GM21529 (cell line): Measurements from ENCODE around the gene GINS2.

Experiments
- ATAC-seq: cut with Tn5 transposase; IDR thresholded peaks from one replicate; pipeline ENCODE4 v1.9.1; 2021; ENCODE audit not compliant: unreplicated experiment

Gene GINS2

DNA sequence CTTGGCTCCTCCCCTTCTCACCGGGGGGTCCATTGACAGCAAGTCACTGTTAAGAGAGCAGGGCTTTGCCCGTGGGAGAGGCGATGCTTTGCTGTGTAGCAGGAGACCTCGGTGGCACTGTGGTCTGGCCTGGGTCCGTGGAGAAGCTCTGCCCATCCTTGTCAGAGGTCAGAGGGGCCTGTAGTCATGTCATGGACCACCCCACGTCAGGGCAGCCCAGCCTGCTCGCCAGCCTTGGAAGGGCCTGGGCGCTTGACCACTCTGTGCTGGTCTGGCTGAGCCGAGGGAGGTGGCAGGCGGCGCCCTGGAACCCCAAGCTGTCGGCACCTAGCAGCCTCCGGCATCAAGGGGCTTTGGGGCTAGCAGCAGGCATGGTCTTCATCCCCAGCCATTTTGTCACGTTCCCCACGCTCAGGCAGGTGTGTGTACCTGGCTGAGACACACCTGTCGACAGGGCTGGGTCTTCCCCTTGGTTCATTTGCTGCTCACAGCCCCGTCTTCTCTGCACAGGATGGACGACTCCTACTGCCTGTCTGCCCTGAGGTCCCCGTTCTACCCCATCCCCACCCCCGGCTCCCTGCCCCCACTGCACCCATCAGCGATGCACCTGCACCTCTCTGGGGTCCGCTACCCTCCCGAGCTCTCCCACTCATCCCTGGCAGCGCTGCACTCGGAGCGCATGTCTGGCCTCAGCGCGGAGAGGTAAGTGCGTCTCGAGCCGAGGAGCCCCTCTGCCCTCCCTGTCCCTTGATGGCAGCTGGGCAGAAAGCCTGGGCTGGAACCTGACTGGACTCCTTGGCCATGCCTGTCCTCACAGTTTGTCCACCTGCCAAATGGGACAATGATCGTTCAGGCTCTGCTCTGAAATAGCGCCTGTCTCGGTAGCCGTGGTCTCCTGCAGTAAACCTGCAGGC, 33.3 kb downstream of the GINS2 start:
- ATAC-seq, result no peak

DNA sequence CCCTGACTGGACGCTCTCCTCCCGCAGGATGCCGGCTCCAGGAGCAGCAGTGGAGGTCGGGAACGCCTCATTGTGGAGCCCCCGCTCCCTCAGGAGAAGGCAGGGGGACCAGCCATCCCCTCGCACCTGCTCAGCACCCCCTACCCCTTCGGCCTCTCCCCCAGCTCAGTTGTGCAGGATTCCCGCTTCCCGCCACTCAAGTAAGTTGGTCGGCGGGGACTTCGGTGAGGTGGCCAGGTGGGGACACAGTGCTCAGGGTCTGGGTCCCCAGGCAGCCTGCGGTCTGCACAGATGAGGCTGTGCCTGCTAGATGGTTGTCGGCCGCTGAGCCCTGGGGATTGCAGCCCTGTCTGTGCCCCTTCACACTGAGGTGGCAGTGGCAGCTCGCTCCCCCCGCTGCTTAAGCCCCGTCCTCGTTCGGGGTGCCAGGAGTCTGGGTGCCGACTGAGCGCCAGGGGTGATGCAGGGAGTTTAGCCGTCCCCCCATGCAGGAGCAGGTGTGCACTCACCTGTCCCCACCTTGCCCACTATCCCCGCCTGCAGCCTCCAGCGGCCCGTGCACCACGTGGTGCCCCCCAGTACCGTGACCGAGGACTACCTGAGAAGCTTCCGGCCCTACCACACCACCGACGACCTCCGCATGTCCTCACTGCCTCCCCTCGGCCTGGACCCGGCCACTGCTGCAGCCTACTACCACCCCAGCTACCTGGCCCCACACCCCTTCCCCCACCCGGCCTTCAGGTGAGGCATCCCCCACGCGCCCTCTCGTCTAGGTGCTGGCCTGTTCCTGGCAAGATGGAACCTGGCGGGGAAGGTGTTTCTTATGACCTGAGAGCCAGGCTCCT, 34.3 kb downstream of the GINS2 start:
- no peak for ATAC-seq

- no peak for ATAC-seq
These were observed 35.4 kb downstream of the GINS2 start for GRCh38 chr16:85653290-85653891.

GRCh38 chr16:85652431-85653221, 36.1 kb downstream of the GINS2 start:
- ATAC-seq, result no peak

DNA sequence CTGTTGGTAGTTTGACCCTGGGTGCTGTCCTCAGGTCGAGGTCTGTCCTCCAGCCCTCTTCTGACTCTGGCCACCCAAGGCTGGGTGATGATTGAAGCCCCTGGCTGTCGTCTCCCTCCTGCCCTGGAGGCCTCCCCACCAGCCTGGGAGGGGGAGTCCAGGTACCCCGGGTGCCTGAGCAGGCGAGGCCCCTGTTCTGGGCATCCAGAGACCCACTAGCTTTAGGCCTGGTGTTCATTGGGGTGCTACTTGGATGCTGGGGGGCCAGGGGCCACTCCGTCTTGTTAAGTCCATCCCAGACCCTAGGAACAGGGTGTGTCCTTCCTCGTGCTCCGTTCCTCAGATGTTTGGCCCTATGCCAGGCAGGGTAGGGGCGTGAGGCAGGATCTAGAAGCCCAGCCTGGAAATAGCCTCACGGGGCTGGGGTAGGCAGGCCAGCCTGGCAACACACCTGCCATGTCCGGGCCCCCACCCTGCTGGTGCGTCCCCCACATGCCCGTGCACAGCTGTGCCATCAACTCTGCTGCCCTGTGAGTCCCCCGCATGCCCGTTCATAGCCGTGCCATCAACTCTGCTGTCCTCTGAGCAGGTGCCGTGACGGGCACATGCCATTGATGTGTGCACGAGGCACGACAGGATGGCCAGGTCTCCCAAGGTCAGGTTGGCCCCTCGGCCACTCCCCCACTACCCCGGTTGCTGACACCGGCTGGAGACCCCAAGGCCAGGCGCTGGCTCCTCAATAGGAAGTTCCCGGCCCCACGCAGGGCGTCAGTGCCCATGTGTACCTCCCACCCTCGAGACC, 36.9 kb downstream of the GINS2 start:
- no peak for ATAC-seq

GRCh38 chr16:85650844-85651628, 37.7 kb downstream of the GINS2 start:
- ATAC-seq, result no peak

DNA sequence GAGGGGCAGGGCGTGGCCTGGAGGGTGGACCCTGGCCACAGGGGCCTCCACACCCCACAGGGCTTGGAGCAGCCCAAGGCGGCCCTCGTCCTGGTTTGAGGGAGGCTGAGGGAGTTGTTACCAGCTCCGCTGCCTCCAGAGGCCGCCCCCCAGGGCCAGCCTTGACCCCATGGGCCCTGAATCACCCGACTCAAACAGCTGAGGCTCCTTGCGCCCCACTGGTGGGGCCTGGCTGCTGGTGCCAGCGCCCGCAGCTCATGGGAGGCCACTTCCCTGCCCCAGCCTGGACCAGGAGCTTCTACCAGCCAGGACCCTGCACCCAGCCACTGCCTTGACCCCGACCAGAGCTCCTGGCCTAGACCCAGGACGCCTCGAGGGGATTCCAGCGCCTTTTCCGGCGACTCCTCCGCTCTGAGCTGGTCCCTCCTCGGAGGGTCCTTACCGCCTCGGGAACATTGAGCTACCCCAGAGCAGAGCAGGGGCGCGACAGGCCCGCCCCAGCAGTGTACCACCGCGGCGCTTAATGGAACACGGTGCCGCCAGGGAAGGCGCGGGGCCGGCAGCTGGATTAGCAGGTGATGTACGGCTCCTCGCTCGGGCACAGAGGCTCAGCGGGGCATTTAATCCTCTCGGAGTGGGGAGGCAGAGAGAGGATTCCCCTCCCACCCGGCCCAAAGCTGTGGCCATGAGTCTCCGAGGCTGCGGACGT, 38.5 kb downstream of the GINS2 start:
- no peak for ATAC-seq

- ATAC-seq, result no peak
These were observed 39.2 kb downstream of the GINS2 start for GRCh38 chr16:85649411-85650134.

DNA sequence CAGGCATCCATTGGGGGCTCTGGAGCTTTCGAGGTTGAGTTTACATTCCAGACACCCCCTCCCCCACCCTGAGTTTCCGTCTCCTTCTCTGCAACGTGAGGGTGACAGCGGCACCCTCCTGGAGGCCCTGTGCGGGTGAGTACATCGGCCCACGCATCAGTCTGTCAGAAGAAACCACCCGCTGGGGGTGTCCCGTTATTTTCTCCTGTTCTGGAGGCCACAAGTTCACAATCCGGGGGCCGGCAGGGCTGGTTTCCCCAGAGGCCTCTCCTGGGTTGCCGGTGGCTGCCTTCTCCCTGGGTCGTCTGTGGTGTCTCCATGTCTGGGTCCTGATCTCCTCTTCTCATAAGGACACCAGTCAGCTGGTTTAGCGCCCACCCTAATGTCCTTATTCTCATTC, 39.9 kb downstream of the GINS2 start:
- ATAC-seq, result no peak

- ATAC-seq, result no peak
These were observed 40.6 kb downstream of the GINS2 start for GRCh38 chr16:85648070-85648714.

GRCh38 chr16:85646976-85647375, 41.8 kb downstream of the GINS2 start:
- ATAC-seq, result no peak

DNA sequence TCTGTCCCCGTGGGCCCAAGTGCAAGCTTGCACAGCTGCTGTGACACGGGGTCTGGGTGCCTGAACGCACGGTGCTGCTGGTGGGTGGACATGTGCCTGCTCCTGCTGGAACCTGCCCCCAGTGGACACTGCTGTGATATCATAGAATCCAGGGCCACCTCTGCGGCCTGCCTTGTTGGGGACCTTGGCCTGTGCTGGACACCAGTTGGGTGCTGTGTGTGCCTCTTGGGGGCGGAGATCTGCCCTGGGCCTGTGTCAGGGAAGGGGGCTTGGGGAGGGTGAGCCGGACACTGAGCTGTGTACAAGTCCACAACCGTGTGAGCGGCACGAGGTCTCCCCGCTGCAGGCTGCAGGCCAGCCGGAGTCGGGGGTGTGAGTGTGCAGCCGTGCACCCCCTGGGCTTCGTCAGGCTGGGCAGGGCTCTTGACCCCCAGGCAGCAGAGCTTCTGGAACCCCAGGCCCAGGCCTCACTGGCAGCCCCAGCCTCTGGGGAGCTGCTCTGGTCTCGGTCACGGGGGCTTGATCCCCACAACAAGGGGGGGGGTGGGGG, 42.3 kb downstream of the GINS2 start:
- no peak for ATAC-seq

GRCh38 chr16:85645021-85645589, 43.6 kb downstream of the GINS2 start:
- ATAC-seq, result no peak

DNA sequence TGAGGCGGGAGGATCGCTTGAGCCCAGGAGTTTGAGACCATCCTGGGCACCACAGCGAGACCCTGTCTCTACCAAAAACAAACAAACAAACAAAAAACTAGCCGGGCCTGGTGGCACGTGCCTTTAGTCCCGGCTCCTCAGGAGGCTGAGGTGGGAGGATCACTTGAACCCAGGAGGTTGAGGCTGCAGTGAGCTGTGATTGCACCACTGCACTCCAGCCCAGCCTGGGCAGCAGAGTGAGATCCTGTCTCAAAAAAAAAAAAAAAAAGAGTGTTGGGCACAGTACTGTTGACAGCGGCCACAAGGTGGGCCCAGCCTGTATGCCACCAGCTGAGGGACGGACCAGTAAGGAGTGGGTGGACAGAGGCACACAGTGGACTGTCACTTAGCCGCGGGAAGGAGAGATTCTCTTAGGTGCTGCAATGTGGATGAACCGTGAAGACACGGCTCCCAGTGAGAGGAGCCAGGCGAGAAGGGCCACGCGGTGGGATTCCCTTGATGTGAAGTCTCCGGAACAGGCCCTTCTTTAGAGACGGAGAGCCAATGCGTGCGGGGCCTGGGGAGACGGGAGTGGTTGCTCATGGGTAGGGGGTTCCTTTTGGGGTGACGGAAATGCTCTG, 44.6 kb downstream of the GINS2 start:
- ATAC-seq, result no peak

DNA sequence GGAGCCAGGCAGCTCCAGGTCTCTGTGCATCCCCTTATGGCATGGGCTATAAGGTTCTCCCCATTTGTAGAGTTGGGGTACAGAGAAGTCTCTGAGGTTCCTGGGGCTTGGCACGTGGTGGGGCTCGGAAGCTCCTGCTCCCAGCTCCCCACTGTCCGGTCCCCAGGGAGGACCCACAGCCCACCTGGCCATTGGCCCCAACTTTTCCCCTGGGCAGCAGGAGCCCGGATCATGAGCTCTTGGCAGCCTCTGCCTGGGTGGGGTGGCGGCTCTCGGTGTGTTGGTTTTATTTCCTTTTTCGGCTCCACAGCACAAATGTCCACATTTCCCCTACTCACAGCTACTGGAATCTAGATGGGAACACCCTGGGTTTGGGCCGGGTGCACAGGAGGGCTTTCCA, 45.1 kb downstream of the GINS2 start:
- no peak for ATAC-seq

GRCh38 chr16:85642762-85643358, 45.9 kb downstream of the GINS2 start:
- ATAC-seq, result no peak
